H1 (cell line): Measurements from ENCODE around the gene HOXB3. TPM values are rescaled to one million over a fixed set of nuclear protein-coding genes. Genes with fewer than 3 reads are reported as not detected.

Source experiments
- CTCF ChIA-PET: fragments of 300-600 bp; sonication (Branson Sonifier 250); formaldehyde crosslinking; loops from one replicate; lab custom pipeline; 2021; ENCODE audit not compliant: partially characterized antibody; lab: Charles Lee
- POLR2A ChIA-PET: fragments of 300-600 bp; sonication (Branson Sonifier 250); formaldehyde crosslinking; loops from one replicate; lab custom pipeline; 2021; ENCODE audit warnings: inconsistent platforms; ENCODE audit not compliant: partially characterized antibody; lab: Charles Lee
- DNase-seq, 2 experiments: peaks; one replicate each; pipeline versions ENCODE4 v3.0.0 to v3.0.0-alpha.2; 2010 to 2022; ENCODE audit warnings: low spot score in 2 of 2, low read depth in 1 of 2, mixed read lengths in 1 of 2
- FAIRE-seq: peaks from 2 replicates; lab custom pipeline; 2011; peaks lifted over from hg19 to GRCh38; lab: Jason Lieb, UNC
- H2AFZ ChIP-seq: 2 replicates; pipeline ENCODE4 v1.8.1; 2012; ENCODE audit warnings: low read length, inconsistent platforms
- H2AK5ac ChIP-seq: 2 replicates; pipeline ENCODE4 v1.6.1; 2013; ENCODE audit warnings: low read depth, low read length
- H2BK120ac ChIP-seq: replicated peaks from 2 replicates; pipeline ENCODE3; 2013; ENCODE audit warnings: low read depth, low read length, inconsistent platforms
- H2BK12ac ChIP-seq: 2 replicates; pipeline ENCODE4 v1.6.1; 2013; ENCODE audit warnings: low read depth, low read length
- H2BK15ac ChIP-seq: 2 replicates; pipeline ENCODE4 v1.6.1; 2013; ENCODE audit warnings: low read length
- H2BK20ac ChIP-seq: 2 replicates; pipeline ENCODE4 v1.6.1; 2013; ENCODE audit warnings: low read length
- H2BK5ac ChIP-seq: 2 replicates; pipeline ENCODE4 v1.6.1; 2013; ENCODE audit warnings: low read depth, low read length
- H3K14ac ChIP-seq: 2 replicates; pipeline ENCODE4 v1.6.1; 2013; ENCODE audit warnings: inconsistent platforms; ENCODE audit not compliant: insufficient read length
- H3K18ac ChIP-seq: 2 replicates; pipeline ENCODE4 v1.6.1; 2013; ENCODE audit warnings: low read length; ENCODE audit errors: extremely low read depth
- H3K23ac ChIP-seq: 2 replicates; pipeline ENCODE4 v1.6.1; 2013; ENCODE audit warnings: inconsistent platforms; ENCODE audit not compliant: insufficient read length
- H3K23me2 ChIP-seq: 2 replicates; pipeline ENCODE4 v1.6.1; 2013; ENCODE audit warnings: low read depth, low read length
- H3K27ac ChIP-seq: 2 replicates; pipeline ENCODE4 v1.6.1; 2011; ENCODE audit warnings: low read depth, low read length, inconsistent platforms
- H3K27me3 ChIP-seq, 4 experiments: replicated peaks in 1 of 4; 1 replicate in 1 of 4; 2 replicates in 3 of 4; pipeline versions ENCODE4 v1.6.1 to v1.8.1; 2011 to 2013; ENCODE audit warnings: low read length in 3 of 4, mild to moderate bottlenecking in 3 of 4, inconsistent platforms in 2 of 4, mixed read lengths in 2 of 4, moderate library complexity in 1 of 4; ENCODE audit not compliant: control insufficient read depth in 3 of 4, insufficient read depth in 3 of 4; ENCODE audit errors: extremely low read depth in 1 of 4
- H3K36me3 ChIP-seq, 4 experiments: 2 replicates each; pipeline versions ENCODE4 v1.6.1 to v1.8.1; 2011 to 2013; ENCODE audit warnings: mild to moderate bottlenecking in 4 of 4, low read length in 3 of 4, moderate library complexity in 2 of 4, control low read depth in 1 of 4, inconsistent platforms in 1 of 4; ENCODE audit not compliant: insufficient read depth in 4 of 4, control insufficient read depth in 2 of 4
- H3K4ac ChIP-seq: replicated peaks from 2 replicates; pipeline ENCODE3; 2013; ENCODE audit warnings: low read length, low read depth, mixed read lengths, inconsistent platforms; ENCODE audit not compliant: insufficient read length
- H3K4me1 ChIP-seq, 4 experiments: replicated peaks in 1 of 4; 1 replicate in 1 of 4; 2 replicates in 3 of 4; pipeline versions ENCODE4 v1.6.1 to v1.8.1; 2011 to 2013; ENCODE audit warnings: low read length in 3 of 4, inconsistent platforms in 2 of 4, mixed read lengths in 1 of 4; ENCODE audit not compliant: insufficient read depth in 4 of 4, control insufficient read depth in 3 of 4
- H3K4me2 ChIP-seq, 2 experiments: 2 replicates each; pipeline versions ENCODE4 v1.6.1 to v1.8.1; 2011 to 2013; ENCODE audit warnings: low read depth in 2 of 2, low read length in 2 of 2, control low read depth in 1 of 2, inconsistent platforms in 1 of 2, mild to moderate bottlenecking in 1 of 2; ENCODE audit not compliant: insufficient read depth in 1 of 2
- H3K4me3 ChIP-seq, 4 experiments: fragments of 200-600, 300-600 bp in 1 of 4; sonication (generic), shearing (Covaris generic), sonication (Bioruptor Twin) in 1 of 4; 2 replicates each; pipeline versions ENCODE4 v1.5.1 to v1.8.1; 2011 to 2016; ENCODE audit warnings: low read length in 4 of 4, low read depth in 3 of 4, control low read depth in 2 of 4, inconsistent platforms in 2 of 4, mild to moderate bottlenecking in 2 of 4, mixed read lengths in 1 of 4, moderate library complexity in 1 of 4; ENCODE audit not compliant: insufficient read depth in 2 of 4; ENCODE audit errors: extremely low read depth in 1 of 4
- H3K56ac ChIP-seq: replicated peaks from 2 replicates; pipeline ENCODE3; 2013; ENCODE audit warnings: low read depth, mild to moderate bottlenecking, mixed read lengths, low read length, inconsistent platforms; ENCODE audit not compliant: insufficient read length
- H3K79me1 ChIP-seq: 2 replicates; pipeline ENCODE4 v1.6.1; 2013; ENCODE audit warnings: low read depth, low read length, control low read depth
- H3K79me2 ChIP-seq, 2 experiments: 2 replicates each; pipeline versions ENCODE4 v1.6.1 to v1.8.1; 2012 to 2013; ENCODE audit warnings: low read length in 2 of 2, mild to moderate bottlenecking in 2 of 2, inconsistent platforms in 1 of 2; ENCODE audit not compliant: insufficient read depth in 2 of 2, control insufficient read depth in 1 of 2
- H3K9ac ChIP-seq, 4 experiments: replicated peaks in 1 of 4; 1 replicate in 1 of 4; 2 replicates in 3 of 4; pipeline versions ENCODE4 v1.6.1 to v1.8.1; 2011 to 2013; ENCODE audit warnings: low read depth in 3 of 4, low read length in 3 of 4, control low read depth in 2 of 4, mild to moderate bottlenecking in 2 of 4, moderate library complexity in 2 of 4, inconsistent platforms in 1 of 4; ENCODE audit errors: extremely low read depth in 1 of 4
- H3K9me3 ChIP-seq, 2 experiments: 2 replicates each; pipeline versions ENCODE4 v1.6.1 to v1.8.1; 2012 to 2013; ENCODE audit warnings: mild to moderate bottlenecking in 2 of 2, moderate library complexity in 2 of 2, control low read depth in 1 of 2, inconsistent platforms in 1 of 2, low read depth in 1 of 2, low read length in 1 of 2, mixed read lengths in 1 of 2; ENCODE audit not compliant: insufficient read depth in 2 of 2
- H4K20me1 ChIP-seq, 2 experiments: replicated peaks in 1 of 2; 2 replicates each; pipeline versions ENCODE3 to v1.8.1; 2011 to 2013; ENCODE audit warnings: inconsistent platforms in 2 of 2, low read length in 2 of 2, mild to moderate bottlenecking in 1 of 2; ENCODE audit not compliant: insufficient read depth in 2 of 2, control insufficient read depth in 1 of 2
- H4K5ac ChIP-seq: 2 replicates; pipeline ENCODE4 v1.6.1; 2013; ENCODE audit warnings: low read length, low read depth, mixed read lengths, inconsistent platforms; ENCODE audit not compliant: insufficient read length
- H4K8ac ChIP-seq: 2 replicates; pipeline ENCODE4 v1.8.0; 2013; ENCODE audit warnings: mild to moderate bottlenecking, moderate library complexity, low read length, inconsistent platforms; ENCODE audit not compliant: insufficient read depth; ENCODE audit errors: extremely low read depth
- H4K91ac ChIP-seq: replicated peaks from 2 replicates; pipeline ENCODE3; 2013; ENCODE audit warnings: low read length, mixed read lengths, inconsistent platforms; ENCODE audit not compliant: insufficient read length
- NANOG ChIP-seq: IDR thresholded peaks from 2 replicates; pipeline ENCODE4 v1.6.1; 2011; ENCODE audit warnings: low read length, low read depth, mild to moderate bottlenecking, inconsistent platforms; ENCODE audit not compliant: insufficient read depth, poor library complexity, severe bottlenecking
- USF2 ChIP-seq: IDR thresholded peaks from 2 replicates; pipeline ENCODE4 v1.6.1; 2011; ENCODE audit warnings: low read length, improper control_type of control experiment
- YY1 ChIP-seq: IDR thresholded peaks from 2 replicates; pipeline ENCODE4 v1.6.1; 2011; ENCODE audit warnings: low read depth, mild to moderate bottlenecking, low read length
- WGBS, 2 experiments: shearing (Covaris generic) in 1 of 2; methylation state at CpG; one replicate each; pipeline versions ENCODE4 v1.1.6 to v1.1.7; 2013 to 2015; ENCODE audit warnings: low lambda C conversion rate in 2 of 2, mixed read lengths in 2 of 2, inconsistent platforms in 1 of 2, low coverage in 1 of 2, missing lambda C conversion rate in 1 of 2; ENCODE audit not compliant: insufficient replicate concordance in 2 of 2, insufficient coverage in 1 of 2, insufficient read length in 1 of 2; ENCODE audit errors: extremely low coverage in 1 of 2, missing lambda C conversion rate in 1 of 2; 5-methylcytosine and 5-hydroxymethylcytosine counted together
- polyA plus RNA-seq, 7 experiments: library from polyadenylated mRNA; depleted of rRNA in 3 of 7; stranded (reverse) in 5 of 7; unstranded in 2 of 7; fragments of >200 nt in 5 of 7; fragments of 200-250 nt in 2 of 7; gene quantifications; 1 replicate in 5 of 7; 2 replicates in 1 of 7; 4 replicates in 1 of 7; pipeline versions ENCODE4 v1.2.1 to v1.2.3, GENCODE V29; 2011 to 2013; ENCODE audit warnings: missing spikeins in 2 of 7, mixed read lengths in 2 of 7
- total RNA-seq: library from RNA; stranded (reverse); fragmentation: NEBNext Ultra II Directional; extraction: Animal tissue kit (Norgen Biotek cat#: 25700); gene quantifications from 2 replicates; pipeline ENCODE4 v1.2.1, GENCODE V29; 2021
- TF ChIP-seq, protein P1 (sequence below), 3 experiments: IDR thresholded peaks; 1 replicate in 2 of 3; 2 replicates in 1 of 3; pipeline versions ENCODE4 v1.5.1 to v1.6.1; 2011; ENCODE audit warnings: low read length in 3 of 3, mild to moderate bottlenecking in 3 of 3, inconsistent platforms in 2 of 3, low read depth in 1 of 3, moderate library complexity in 1 of 3; ENCODE audit not compliant: insufficient read depth in 1 of 3; ENCODE audit errors: control extremely low read depth in 1 of 3
- TF ChIP-seq, protein P2 (sequence below): IDR thresholded peaks from 2 replicates; pipeline ENCODE4 v1.6.1; 2012; ENCODE audit warnings: low read length, inconsistent platforms

The HOXB3 gene
- total and polyA plus RNA-seq, 2 of the 8 experiments (the other 6 are each of a cell fraction or from before 2014, with no cell fraction given) = not detected

DNA sequence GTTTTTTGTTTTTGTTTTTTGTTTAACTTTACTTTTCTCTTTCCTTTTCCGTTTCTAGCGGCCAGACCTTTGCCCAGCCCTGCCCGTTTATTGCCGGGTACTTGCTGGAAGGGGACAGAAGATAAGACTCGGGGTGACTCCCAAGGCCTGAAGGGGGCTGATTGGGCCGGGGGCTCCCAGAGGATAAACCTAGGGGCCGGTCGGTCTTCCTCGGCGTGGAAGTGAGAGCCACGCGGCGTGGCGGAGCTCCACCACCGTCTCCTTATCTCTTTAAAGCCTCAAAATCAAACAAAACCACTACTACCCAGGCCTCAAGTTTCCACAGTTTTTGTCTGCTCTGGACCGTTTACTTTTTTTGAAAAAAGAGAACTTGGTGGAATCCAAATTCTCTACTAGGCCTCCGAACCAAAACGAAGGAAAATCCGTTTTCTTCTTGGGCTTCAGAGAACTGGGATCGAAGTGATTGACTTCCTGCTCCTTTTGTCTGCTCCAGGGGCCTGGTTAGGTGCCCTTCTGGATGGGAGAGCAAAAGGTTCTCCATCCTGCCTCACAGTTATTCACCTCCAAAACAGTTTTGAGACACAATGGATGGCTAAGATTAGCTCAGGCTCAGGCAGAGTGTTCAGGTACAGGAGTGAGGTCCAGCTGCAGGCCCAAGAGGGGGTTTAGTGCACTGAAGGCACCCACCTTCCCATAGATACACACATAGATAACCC, 44.6 kb upstream of the HOXB3 start:
- H3K56ac ChIP-seq = no peak overlapping the region
- H3K23me2 ChIP-seq = 0 out of 2 replicates have a peak, but pooled peaks cover 2% of the 10 kb centered on the region
- 50% methylated on average over 20 of the region's 20 CpGs; no CpG with 5 or more reads in 1 of the 2 experiments for WGBS, 2 experiments
- H3K9ac ChIP-seq = no peak overlapping the region
- no peaks in the 10 kb centered on the region for H3K9me3 ChIP-seq
- peaks cover 0 to 5% (median 1%) of the 10 kb centered on the region in 4 experiments; a peak in 3 of 7 replicates for H3K4me1 ChIP-seq
- no peaks in the 10 kb centered on the region; a peak in 1 of 8 replicates for H3K36me3 ChIP-seq
- ChIA-PET POLR2A (interaction anchor here (0.8 kb wide), 1 partner anchor 9 kb away, joined by 3 read pairs; the partner anchor contains the start of gene HOXB9), CTCF (interaction anchor here (0.5 to 2.3 kb wide), 5 partner anchors 12 to 125 kb away, joined by 3 to 8 read pairs (median 5); no protein-coding TSS in a partner anchor)
- no peak overlapping the region for H3K4me2 ChIP-seq
- no peak overlapping the region for H3K27ac ChIP-seq
- no peak overlapping the region for H4K5ac ChIP-seq
- H2BK5ac ChIP-seq = no peak overlapping the region
- no peak overlapping the region for H2AFZ ChIP-seq
- H3K27me3 ChIP-seq = peaks cover 98 to 100% (median 99%) of the 10 kb centered on the region in 4 experiments
- peaks cover 29 to 32% of the 10 kb centered on the region in 2 experiments for H4K20me1 ChIP-seq
- no peak overlapping the region for H4K8ac ChIP-seq
- FAIRE-seq = no peak
- H2AK5ac ChIP-seq = no peak overlapping the region
- no peak overlapping the region for H3K4ac ChIP-seq
- no peaks in the 10 kb centered on the region for H3K79me1 ChIP-seq
- no peak overlapping the region for H3K18ac ChIP-seq
- H2BK15ac ChIP-seq = no peak overlapping the region
- DNase-seq = no peak
- H3K79me2 ChIP-seq = no peaks in the 10 kb centered on the region
- H2BK20ac ChIP-seq = no peak overlapping the region
- no peak overlapping the region for H3K23ac ChIP-seq
- no peak overlapping the region for H2BK120ac ChIP-seq
- H2BK12ac ChIP-seq = no peak overlapping the region
- no peak overlapping the region for H4K91ac ChIP-seq
- no peak overlapping the region for H3K4me3 ChIP-seq
- no peak overlapping the region for H3K14ac ChIP-seq
- TF ChIP-seq NANOG (no peak), USF2 (no peak), YY1 (no peak)
- TF ChIP-seq, protein P1, sequence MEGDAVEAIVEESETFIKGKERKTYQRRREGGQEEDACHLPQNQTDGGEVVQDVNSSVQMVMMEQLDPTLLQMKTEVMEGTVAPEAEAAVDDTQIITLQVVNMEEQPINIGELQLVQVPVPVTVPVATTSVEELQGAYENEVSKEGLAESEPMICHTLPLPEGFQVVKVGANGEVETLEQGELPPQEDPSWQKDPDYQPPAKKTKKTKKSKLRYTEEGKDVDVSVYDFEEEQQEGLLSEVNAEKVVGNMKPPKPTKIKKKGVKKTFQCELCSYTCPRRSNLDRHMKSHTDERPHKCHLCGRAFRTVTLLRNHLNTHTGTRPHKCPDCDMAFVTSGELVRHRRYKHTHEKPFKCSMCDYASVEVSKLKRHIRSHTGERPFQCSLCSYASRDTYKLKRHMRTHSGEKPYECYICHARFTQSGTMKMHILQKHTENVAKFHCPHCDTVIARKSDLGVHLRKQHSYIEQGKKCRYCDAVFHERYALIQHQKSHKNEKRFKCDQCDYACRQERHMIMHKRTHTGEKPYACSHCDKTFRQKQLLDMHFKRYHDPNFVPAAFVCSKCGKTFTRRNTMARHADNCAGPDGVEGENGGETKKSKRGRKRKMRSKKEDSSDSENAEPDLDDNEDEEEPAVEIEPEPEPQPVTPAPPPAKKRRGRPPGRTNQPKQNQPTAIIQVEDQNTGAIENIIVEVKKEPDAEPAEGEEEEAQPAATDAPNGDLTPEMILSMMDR (IDR thresholded peaks at IDR 0.05; ENCODE audit: control extremely low read depth in 1 of 3, insufficient read depth in 1 of 3, low read depth in 1 of 3, low read length in 3 of 3) = no peak
- TF ChIP-seq, protein P2, sequence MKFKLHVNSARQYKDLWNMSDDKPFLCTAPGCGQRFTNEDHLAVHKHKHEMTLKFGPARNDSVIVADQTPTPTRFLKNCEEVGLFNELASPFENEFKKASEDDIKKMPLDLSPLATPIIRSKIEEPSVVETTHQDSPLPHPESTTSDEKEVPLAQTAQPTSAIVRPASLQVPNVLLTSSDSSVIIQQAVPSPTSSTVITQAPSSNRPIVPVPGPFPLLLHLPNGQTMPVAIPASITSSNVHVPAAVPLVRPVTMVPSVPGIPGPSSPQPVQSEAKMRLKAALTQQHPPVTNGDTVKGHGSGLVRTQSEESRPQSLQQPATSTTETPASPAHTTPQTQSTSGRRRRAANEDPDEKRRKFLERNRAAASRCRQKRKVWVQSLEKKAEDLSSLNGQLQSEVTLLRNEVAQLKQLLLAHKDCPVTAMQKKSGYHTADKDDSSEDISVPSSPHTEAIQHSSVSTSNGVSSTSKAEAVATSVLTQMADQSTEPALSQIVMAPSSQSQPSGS = no peak
